PC-9 (cell line): ENCODE results near the gene NAT14. TPM values are rescaled to one million over a fixed set of nuclear protein-coding genes. Genes with fewer than 3 reads are reported as not detected.

ENCODE experiments used
- BruUV-seq: library from RNA; stranded (reverse); fragments of 400-500 nt; replicated peaks from 2 replicates; lab custom pipeline; 2021; lab: Mats Ljungman, UMichigan
- CTCF ChIA-PET: fragments of 300-600 bp; sonication (Branson Sonifier 250); formaldehyde crosslinking; loops from one replicate; lab custom pipeline; 2022; ENCODE audit warnings: antibody characterized with exemption; lab: Charles Lee
- POLR2A ChIA-PET: fragments of 300-600 bp; sonication (Branson Sonifier 250); formaldehyde crosslinking; loops from one replicate; lab custom pipeline; 2022; ENCODE audit warnings: antibody characterized with exemption; ENCODE audit not compliant: unreplicated experiment; lab: Charles Lee
- DNase-seq, 2 experiments: peaks; one replicate each; pipeline versions ENCODE4 v3.0.0 to v3.0.0-alpha.2; 2015 to 2022; ENCODE audit warnings: mixed read lengths in 1 of 2
- H2AFZ ChIP-seq: fragments of 200-600 bp; sonication (generic); 2 replicates; pipeline ENCODE4 v1.8.1; 2017; ENCODE audit warnings: antibody characterized with exemption
- H3F3A ChIP-seq: fragments of 200-600 bp; sonication (generic); 2 replicates; pipeline ENCODE4 v1.8.1; 2017; ENCODE audit warnings: antibody characterized with exemption, mild to moderate bottlenecking, low read depth; ENCODE audit not compliant: insufficient read depth
- H3K27ac ChIP-seq: fragments of 200-600 bp; sonication (generic); 2 replicates; pipeline ENCODE4 v1.6.1; 2016; ENCODE audit warnings: mixed run types
- H3K27me3 ChIP-seq: fragments of 200-600 bp; sonication (generic); 2 replicates; pipeline ENCODE4 v1.6.1; 2016; ENCODE audit warnings: low read depth, mixed run types; ENCODE audit not compliant: insufficient read depth
- H3K36me3 ChIP-seq: fragments of 200-600 bp; sonication (generic); 2 replicates; pipeline ENCODE4 v1.6.1; 2016; ENCODE audit warnings: low read depth, mixed run types
- H3K4me1 ChIP-seq: fragments of 200-600 bp; sonication (generic); replicated peaks from 2 replicates; pipeline ENCODE4 v1.6.1; 2016; ENCODE audit warnings: mixed run types; ENCODE audit not compliant: insufficient read depth
- H3K4me2 ChIP-seq: fragments of 200-600 bp; sonication (generic); 2 replicates; pipeline ENCODE4 v1.6.1; 2017; ENCODE audit warnings: mixed run types
- H3K4me3 ChIP-seq: fragments of 200-600 bp; sonication (generic); 2 replicates; pipeline ENCODE4 v1.6.1; 2016; ENCODE audit warnings: mixed run types
- H3K79me2 ChIP-seq: fragments of 200-600 bp; sonication (generic); 2 replicates; pipeline ENCODE4 v1.6.1; 2017; ENCODE audit warnings: low read depth, mixed run types
- H3K9me2 ChIP-seq: fragments of 200-600 bp; sonication (generic); 2 replicates; pipeline ENCODE4 v1.8.1; 2017; ENCODE audit warnings: mild to moderate bottlenecking; ENCODE audit not compliant: insufficient read depth
- H3K9me3 ChIP-seq: fragments of 200-600 bp; sonication (generic); 2 replicates; pipeline ENCODE4 v1.8.1; 2016; ENCODE audit warnings: low read depth; ENCODE audit not compliant: insufficient read depth
- H4K20me1 ChIP-seq: fragments of 200-600 bp; sonication (generic); 2 replicates; pipeline ENCODE4 v1.8.1; 2017; ENCODE audit not compliant: insufficient read depth
- EZH2 ChIP-seq: fragments of 200-600 bp; sonication (generic); IDR thresholded peaks from 2 replicates; pipeline ENCODE4 v1.8.0; 2017; ENCODE audit warnings: antibody characterized with exemption, low read depth
- intact Hi-C: fragments of 100-400 bp; cut with micrococcal nuclease; formaldehyde crosslinking; loops from one replicate; pipeline ENCODE4 v1.10.0; 2022; ENCODE audit not compliant: unreplicated experiment
- total RNA-seq: library from RNA; stranded (reverse); gene quantifications from 2 replicates; pipeline ENCODE4 v1.2.3, GENCODE V29; 2021
- TF ChIP-seq, protein P1 (sequence below): fragments of 200-600 bp; sonication (generic); conservative IDR thresholded peaks from 2 replicates; pipeline ENCODE4 v1.6.1; 2017; ENCODE audit warnings: mixed run types, antibody characterized with exemption, mild to moderate bottlenecking, moderate library complexity

Gene NAT14
- total RNA-seq, 1 experiment from 2014 or later: 61.6 TPM

DNA sequence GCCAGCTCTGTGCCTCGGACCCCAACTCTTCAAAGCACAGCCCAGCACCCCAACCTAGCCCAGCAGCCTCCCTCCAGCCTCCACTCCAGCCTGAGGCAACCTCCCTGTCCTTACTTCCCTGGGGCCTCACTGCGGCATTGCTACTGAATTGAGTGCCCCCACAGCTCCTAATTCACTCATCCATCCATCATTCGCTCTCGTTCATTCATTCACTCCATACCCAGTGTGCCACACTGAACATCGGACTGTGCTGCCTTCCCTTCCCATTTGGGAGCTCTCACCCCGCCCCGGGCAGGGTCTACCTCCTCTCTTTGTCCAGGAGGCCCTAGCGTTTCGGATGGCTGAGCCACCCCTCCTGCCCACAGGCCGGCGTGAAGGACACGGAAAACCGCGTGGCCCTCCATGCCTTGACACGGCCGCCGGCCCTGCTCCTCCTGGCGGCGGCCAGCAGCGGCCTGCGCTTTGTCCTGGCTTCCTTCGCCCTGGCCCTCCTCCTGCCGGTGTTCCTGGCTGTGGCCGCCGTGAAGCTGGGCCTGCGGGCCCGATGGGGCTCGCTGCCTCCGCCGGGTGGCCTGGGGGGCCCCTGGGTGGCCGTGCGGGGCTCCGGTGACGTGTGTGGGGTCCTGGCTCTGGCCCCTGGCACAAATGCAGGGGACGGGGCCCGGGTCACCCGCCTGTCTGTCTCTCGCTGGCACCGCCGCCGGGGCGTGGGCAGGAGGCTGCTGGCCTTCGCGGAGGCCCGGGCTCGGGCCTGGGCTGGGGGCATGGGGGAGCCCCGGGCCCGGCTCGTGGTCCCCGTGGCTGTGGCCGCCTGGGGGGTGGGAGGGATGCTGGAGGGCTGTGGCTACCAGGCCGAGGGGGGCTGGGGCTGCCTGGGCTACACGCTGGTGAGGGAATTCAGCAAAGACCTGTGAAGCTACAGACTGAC lies 1.3 kb downstream of the NAT14 start:
- no TSS peak for BruUV-seq
- Histone ChIP-seq H3K27ac (0 out of 2 replicates have a peak overlapping the region, but pooled peaks have one; percentile 2), H3K36me3 (no peaks in the 10 kb centered on the region), H3K79me2 (no peaks in the 10 kb centered on the region; the same call in 1 of the 2 replicates), H4K20me1 (no peaks in the 10 kb centered on the region; the same call in 1 of the 2 replicates), H3F3A (peaks cover 22% of the 10 kb centered on the region; the same call in 1 of the 2 replicates), H3K27me3 (0 out of 2 replicates have a peak, but pooled peaks cover 1% of the 10 kb centered on the region), H3K4me1 (peaks cover 21% of the 10 kb centered on the region), H3K4me2 (peak overlapping the region; percentile 96; the same call in 1 of the 2 replicates), H2AFZ (no peak overlapping the region), H3K9me3 (no peaks in the 10 kb centered on the region), H3K9me2 (no peaks in the 10 kb centered on the region), H3K4me3 (peak overlapping the region; percentile 90; the same call in 1 of the 2 replicates)
- POLR2A ChIA-PET: interaction anchor here (0.7 to 1.2 kb wide), 4 partner anchors 9 to 140 kb away, joined by 5 to 8 read pairs (median 6); partner anchors contain the start of genes ISOC2 and ZNF628
- TF ChIP-seq EZH2: no peak
- TF ChIP-seq, protein P1, sequence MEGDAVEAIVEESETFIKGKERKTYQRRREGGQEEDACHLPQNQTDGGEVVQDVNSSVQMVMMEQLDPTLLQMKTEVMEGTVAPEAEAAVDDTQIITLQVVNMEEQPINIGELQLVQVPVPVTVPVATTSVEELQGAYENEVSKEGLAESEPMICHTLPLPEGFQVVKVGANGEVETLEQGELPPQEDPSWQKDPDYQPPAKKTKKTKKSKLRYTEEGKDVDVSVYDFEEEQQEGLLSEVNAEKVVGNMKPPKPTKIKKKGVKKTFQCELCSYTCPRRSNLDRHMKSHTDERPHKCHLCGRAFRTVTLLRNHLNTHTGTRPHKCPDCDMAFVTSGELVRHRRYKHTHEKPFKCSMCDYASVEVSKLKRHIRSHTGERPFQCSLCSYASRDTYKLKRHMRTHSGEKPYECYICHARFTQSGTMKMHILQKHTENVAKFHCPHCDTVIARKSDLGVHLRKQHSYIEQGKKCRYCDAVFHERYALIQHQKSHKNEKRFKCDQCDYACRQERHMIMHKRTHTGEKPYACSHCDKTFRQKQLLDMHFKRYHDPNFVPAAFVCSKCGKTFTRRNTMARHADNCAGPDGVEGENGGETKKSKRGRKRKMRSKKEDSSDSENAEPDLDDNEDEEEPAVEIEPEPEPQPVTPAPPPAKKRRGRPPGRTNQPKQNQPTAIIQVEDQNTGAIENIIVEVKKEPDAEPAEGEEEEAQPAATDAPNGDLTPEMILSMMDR: no peak
- DNase-seq: no peak
- CTCF ChIA-PET: interaction anchor here (0.5 to 1.0 kb wide), 2 partner anchors 10 to 167 kb away, joined by 3 to 4 read pairs; no protein-coding TSS in a partner anchor
- intact Hi-C loops: no loop called here

DNA sequence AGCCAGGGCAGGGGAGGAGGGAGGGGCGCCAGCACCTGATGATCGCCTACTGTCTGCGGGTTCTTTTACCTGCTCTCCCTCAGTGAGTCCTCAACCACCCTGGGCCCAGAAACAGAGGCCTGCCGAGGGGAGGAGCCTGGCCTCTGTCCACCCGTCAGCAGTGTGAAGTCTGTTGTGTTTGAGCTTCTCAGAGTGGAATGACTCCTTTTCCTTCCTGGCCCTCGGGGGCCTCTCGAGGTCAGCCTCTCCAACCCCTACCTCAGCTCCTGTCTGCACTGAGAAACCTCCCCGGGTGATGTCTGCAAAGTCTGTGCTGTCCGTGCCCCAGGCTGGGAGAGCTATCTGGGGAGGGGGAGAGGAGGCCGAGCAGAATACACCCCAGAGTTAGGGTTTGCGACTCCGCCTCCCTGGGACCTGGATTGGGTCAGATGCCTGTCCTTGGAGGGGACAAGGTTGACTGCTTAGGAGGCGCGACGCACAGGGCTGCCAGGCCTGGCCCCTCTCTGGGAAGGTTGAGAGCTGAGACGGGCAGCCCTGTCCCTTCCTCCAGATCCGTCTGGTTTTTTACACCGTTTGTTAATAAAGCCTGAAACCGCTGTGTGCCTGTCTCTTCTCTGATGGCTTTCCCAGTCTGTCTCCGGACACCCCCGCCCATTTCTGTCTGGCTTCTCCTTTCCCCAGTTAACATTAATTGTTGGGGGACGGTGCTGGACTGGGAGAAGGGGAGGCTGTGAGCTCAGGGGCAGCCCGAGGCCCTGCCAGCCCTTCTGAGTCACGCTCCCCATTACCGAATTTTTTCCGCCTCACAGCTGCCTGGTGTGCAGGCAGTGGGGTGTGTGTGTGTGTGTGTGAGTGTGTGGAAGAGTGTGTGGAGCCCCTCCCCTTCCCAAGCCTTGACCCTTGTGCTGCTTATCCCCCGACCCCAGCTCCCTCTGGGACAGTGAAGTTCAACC lies 2.3 kb downstream of the NAT14 start:
- Histone ChIP-seq H3K27ac (0 out of 2 replicates have a peak overlapping the region, but pooled peaks have one; percentile 2), H3F3A (peaks cover 22% of the 10 kb centered on the region; the same call in 1 of the 2 replicates), H3K4me3 (no peak overlapping the region), H3K27me3 (peaks cover 3% of the 10 kb centered on the region; the same call in 1 of the 2 replicates), H2AFZ (no peak overlapping the region), H3K79me2 (no peaks in the 10 kb centered on the region; the same call in 1 of the 2 replicates), H3K9me2 (no peaks in the 10 kb centered on the region), H3K36me3 (no peaks in the 10 kb centered on the region), H3K4me1 (peaks cover 21% of the 10 kb centered on the region), H3K4me2 (peak overlapping the region; percentile 41), H3K9me3 (no peaks in the 10 kb centered on the region), H4K20me1 (no peaks in the 10 kb centered on the region; the same call in 1 of the 2 replicates)
- TF ChIP-seq EZH2: no peak
- TF ChIP-seq, protein P1: no peak
- TSS peak; percentile 21 for BruUV-seq
- peak; percentile 65 to 69 for DNase-seq
- CTCF ChIA-PET: interaction anchor here (0.6 to 1.0 kb wide), 5 partner anchors 11 to 1016 kb away, joined by 3 to 7 read pairs (median 4); no protein-coding TSS in a partner anchor
- POLR2A ChIA-PET: interaction anchor here (0.6 to 1.2 kb wide), 10 partner anchors 8 to 139 kb away, joined by 3 to 12 read pairs (median 5); partner anchors contain the start of genes ISOC2, ZNF628 and ZNF784
- intact Hi-C loops: no loop called here
